T-helper 2 cell treated with Interferon-gamma antibody and Interleukin-4, amounts not matched to agents 5 μg/mL and 100 μg/mL, for 36 hours (primary cell): ENCODE results near the gene SOX12.

Source experiments
- DNase-seq: peaks from one replicate; pipeline ENCODE4 v3.0.0; 2021; ENCODE audit warnings: low spot score
- H3K27ac Mint-ChIP-seq: one replicate; pipeline ENCODE4 v1.8.0; 2021; ENCODE audit warnings: mild to moderate bottlenecking, mixed read lengths
- H3K27me3 Mint-ChIP-seq: one replicate; pipeline ENCODE4 v1.8.0; 2021; ENCODE audit warnings: low read depth, mixed read lengths
- H3K36me3 Mint-ChIP-seq: one replicate; pipeline ENCODE4 v1.8.0; 2021; ENCODE audit warnings: low read depth, mixed read lengths
- H3K4me1 Mint-ChIP-seq: one replicate; pipeline ENCODE4 v1.8.0; 2021; ENCODE audit warnings: low read depth, mixed read lengths
- H3K4me3 Mint-ChIP-seq: one replicate; pipeline ENCODE4 v1.8.0; 2022; ENCODE audit warnings: mild to moderate bottlenecking, moderate library complexity, mixed read lengths
- H3K9me3 Mint-ChIP-seq: one replicate; pipeline ENCODE4 v1.8.0; 2021; ENCODE audit warnings: mixed read lengths

Gene SOX12

DNA sequence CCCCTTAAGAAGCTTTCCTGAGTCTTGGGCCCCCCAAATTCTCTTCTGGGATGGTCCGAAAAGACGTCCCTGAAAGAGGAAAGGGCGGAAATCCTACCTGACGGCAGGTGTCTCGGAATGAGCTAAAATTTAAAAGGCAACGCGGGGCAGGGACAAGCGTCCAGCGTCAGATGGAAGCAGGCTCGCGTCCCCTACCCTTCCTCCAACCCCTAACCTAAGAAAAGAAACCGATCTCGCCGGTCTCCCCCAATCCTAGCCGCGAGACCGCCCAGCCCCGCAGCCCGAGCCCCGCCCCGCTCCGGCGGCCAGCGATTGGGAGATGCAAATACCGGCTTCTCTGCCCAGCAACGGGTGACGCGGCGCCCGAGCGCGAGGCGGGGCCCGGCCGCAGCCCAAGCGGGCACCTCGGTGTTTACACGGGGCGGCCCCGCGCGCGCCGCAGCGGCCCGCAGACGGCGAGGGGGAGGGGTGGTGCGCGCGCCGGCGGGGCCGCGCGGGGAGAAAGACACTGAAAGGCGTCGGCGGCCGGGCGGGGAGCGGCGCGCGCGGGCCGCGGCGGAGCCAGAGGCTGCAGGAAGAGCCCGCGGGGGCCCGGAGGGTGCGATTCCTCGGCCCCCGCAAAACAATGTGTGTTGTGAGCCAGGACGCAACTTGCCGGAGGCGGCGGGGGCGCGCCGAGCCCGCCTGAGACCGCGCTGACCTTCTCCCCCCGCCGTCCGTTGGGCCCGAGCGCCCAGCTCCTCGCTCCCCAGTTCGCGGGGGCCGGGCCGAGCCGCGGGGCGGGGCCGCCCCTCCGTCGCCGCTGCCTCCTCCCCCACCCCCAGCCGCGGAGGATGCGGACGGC, at the start of gene SOX12:
TSS of gene SOX12 (plus strand) at position 508 of the 844 bp plus-strand sequence. CDS start 373 bp downstream, outside the sequence.
- no peaks in the 10 kb centered on the region for H3K27me3 Mint-ChIP-seq
- H3K4me1 Mint-ChIP-seq = peaks cover 22% of the 10 kb centered on the region

DNA sequence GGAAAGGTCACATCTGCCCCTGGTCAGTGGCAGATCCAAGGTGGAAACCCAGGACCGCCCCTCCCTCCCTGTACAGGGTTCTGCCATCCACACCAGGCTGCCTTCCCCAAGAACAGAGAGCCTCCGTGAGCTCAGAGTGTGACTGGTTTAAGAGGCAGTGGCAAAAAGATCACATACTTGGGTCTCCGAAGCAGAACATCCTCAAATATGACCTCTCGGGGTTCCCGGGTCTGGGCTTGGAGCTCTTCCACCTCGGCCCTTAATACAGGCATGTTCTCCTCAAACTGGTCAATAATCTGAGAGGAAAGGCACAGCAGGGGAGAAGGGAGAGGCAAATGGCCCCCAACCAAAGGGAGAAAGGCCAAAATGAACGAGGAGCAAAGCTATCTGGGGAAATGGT, 49.6 kb upstream of the SOX12 start:
- Mint-ChIP-seq H3K27ac (no peak overlapping the region), H3K27me3 (no peaks in the 10 kb centered on the region), H3K4me3 (no peak overlapping the region), H3K4me1 (no peaks in the 10 kb centered on the region), H3K36me3 (peaks cover 9% of the 10 kb centered on the region), H3K9me3 (no peaks in the 10 kb centered on the region)
- no peak for DNase-seq

More for the DNA sequence above, at the start of gene SOX12:
- H3K9me3 Mint-ChIP-seq = no peaks in the 10 kb centered on the region
- DNase-seq = peak; percentile 97
- H3K4me3 Mint-ChIP-seq = peak within 1 kb of the TSS; percentile 94
- H3K27ac Mint-ChIP-seq = peak within 1 kb of the TSS; percentile 92
- H3K36me3 Mint-ChIP-seq = peaks cover 1% of the 10 kb centered on the region

DNA sequence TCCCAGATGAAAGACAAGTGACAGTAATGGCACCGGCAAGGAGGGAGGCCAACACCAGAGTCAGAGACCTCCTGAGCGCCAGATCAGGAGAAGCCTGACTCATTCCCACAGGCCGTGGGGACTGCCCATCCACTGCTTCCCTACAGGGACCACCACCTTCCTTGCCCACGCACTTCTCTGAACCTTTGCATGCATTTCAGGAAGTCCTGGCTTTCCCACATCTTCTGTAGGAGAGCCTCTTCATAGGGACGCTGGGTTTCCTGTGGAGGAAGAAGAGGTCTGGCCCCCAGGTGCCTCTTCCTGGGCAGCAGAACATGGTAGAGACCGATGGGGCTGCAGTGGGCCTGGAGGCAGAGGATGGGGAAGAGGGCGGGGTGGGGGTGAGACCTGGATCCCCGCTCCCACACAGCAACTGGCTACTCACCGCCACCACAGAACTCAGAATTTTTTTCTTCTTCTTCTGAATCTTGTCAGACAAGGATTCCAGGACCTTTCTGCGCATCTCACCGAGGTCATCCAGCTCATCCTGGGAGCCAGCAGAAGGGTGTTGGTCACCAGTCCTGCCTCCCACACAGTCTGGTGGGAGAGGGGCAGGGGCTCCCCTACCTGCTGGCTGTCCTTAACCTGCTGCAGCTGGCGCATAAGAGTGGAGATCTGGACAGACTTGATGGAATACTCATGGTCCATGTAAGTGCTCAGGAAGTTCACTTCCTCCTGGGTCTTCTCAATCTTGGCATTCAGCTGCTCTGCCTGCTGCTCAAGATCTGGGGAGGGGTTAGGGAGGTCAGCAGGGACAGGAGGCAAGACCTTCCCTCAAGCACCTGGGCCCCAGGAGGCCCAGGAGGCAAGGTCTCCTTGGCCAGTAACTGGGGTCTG, 48.5 kb upstream of the SOX12 start:
- no peaks in the 10 kb centered on the region for H3K4me1 Mint-ChIP-seq
- no peak overlapping the region for H3K4me3 Mint-ChIP-seq
- DNase-seq = no peak
- no peaks in the 10 kb centered on the region for H3K27me3 Mint-ChIP-seq
- no peak overlapping the region for H3K27ac Mint-ChIP-seq
- H3K36me3 Mint-ChIP-seq = peaks cover 9% of the 10 kb centered on the region
- no peaks in the 10 kb centered on the region for H3K9me3 Mint-ChIP-seq

DNA sequence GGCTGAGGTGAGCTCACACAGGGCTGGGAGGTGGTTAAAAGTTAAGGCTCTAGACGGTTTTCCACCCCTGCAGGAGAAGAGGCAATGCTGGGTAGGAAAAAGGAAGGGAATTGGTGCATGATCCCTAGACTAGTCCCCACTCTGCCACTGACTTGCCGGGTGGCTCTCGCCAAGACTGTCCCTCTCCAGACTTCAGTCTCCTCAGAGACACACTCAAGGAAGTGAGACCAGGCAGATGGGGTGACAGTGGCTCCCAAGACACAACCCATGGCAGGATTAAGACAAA, 47.9 kb upstream of the SOX12 start:
- Mint-ChIP-seq H3K4me1 (no peaks in the 10 kb centered on the region), H3K4me3 (no peak overlapping the region), H3K27ac (no peak overlapping the region), H3K9me3 (no peaks in the 10 kb centered on the region), H3K27me3 (no peaks in the 10 kb centered on the region), H3K36me3 (peaks cover 9% of the 10 kb centered on the region)
- DNase-seq = no peak

DNA sequence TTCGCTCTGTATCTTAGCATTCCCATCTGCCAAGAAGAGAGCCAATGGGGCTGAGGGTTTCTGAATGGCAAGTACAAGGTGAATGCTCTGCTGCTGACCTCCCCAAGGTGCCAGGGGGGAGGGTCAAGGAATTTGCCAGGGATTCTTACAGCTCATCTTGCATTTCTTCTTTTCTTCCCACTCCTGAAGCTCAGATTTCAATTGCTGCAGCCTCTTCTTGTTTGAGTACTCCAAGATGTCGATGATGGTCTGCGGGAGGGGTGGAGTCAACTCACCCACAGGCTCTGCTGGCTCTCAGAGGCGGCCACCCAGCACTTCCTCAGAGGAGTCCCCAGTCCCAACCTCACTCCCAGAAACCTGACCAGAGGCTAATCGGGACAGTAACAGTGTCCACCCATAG, 47.2 kb upstream of the SOX12 start:
- H3K9me3 Mint-ChIP-seq = no peaks in the 10 kb centered on the region
- DNase-seq = no peak
- peaks cover 9% of the 10 kb centered on the region for H3K36me3 Mint-ChIP-seq
- H3K27ac Mint-ChIP-seq = no peak overlapping the region
- H3K27me3 Mint-ChIP-seq = no peaks in the 10 kb centered on the region
- no peaks in the 10 kb centered on the region for H3K4me1 Mint-ChIP-seq
- H3K4me3 Mint-ChIP-seq = no peak overlapping the region

DNA sequence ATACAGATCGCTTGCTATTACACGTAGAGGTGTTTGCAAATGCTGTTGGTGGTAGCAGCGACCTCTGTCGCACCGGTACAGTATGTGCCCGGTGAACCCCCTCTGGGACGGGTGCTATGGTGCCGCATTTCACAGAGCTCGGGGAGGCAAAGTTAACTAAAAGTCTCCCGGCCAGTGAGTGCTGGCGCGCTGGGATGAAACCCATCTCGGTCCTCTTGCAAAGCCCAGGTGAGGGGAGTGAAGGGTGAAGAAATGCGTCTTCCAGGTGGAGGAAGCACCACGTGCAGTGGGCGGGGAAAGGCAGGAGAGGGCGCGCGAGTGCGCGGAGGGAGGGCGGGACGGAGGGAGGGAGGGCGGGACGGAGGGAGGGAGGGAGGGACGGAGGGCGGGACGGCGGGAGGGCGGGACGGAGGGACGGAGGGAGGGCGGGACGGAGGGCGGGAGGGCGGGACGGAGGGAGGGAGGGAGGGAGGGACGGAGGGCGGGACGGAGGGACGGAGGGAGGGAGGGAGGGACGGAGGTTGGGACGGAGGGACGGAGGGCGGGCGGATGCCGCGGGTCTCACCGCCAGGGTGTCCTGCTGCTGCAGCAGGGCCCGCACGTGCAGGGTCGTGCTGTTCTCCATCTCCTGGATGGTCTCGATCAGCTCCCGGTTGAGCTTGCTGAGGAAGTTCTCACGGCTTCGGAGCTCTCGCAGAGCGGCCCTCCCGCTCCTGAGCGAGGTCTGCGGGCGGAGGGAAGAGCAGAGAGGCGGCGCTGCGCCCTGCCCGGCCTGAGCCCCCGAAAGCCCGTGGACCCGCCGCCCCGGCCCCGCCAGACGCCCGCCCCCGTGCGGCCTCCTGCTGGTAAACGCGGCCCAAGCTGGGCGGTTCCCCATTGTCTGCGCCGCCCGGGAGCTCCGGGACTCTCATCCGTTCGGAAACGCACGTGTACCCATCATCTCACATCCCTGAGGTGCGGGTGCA, 46.5 kb upstream of the SOX12 start:
- Mint-ChIP-seq H3K27me3 (no peaks in the 10 kb centered on the region), H3K9me3 (no peaks in the 10 kb centered on the region), H3K4me3 (no peak overlapping the region), H3K36me3 (peaks cover 9% of the 10 kb centered on the region), H3K27ac (no peak overlapping the region), H3K4me1 (no peaks in the 10 kb centered on the region)
- no peak for DNase-seq

DNA sequence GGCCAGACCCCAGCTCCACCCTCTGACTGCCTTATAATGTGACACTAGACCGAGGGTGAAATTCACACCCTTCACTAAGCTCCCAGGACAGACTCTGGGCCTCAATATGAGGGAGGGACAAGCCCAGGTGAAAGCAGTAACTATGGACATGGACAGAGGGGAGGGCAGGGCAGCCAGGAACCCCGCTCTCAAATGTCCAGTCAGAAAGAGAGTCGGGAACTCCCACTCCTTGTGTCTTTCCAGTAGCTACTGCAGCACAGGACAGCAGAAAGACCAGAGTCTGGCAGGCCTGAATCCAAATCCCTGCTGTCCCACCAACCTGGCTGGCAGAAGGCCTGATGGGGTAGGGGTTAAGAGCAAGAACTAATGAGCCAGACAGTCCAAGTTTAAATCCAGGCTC, 41.2 kb upstream of the SOX12 start:
- no peak overlapping the region for H3K4me3 Mint-ChIP-seq
- no peak overlapping the region for H3K27ac Mint-ChIP-seq
- peaks cover 13% of the 10 kb centered on the region for H3K4me1 Mint-ChIP-seq
- no peaks in the 10 kb centered on the region for H3K27me3 Mint-ChIP-seq
- peaks cover 5% of the 10 kb centered on the region for H3K36me3 Mint-ChIP-seq
- no peaks in the 10 kb centered on the region for H3K9me3 Mint-ChIP-seq
- DNase-seq = no peak

DNA sequence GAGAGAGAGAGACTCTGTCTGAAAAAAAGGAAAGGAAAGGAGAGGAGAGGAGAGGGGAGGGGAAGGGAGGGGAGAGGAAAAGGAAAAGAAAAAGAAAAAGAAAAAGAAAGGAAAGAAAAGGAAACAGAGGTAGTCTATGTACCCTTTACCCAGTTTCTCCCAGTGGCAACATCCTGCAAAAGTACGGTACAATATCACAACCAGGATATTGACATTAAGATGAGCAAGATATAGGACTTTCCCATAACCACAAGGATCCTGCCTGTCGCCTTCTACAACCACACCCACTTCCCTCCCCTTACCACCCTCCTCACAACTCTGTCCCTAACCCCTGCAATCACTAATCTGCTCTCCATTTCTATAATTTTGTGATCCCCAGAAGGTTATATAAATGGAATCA, 38.8 kb upstream of the SOX12 start:
- Mint-ChIP-seq H3K36me3 (peaks cover 6% of the 10 kb centered on the region), H3K27me3 (no peaks in the 10 kb centered on the region), H3K27ac (no peak overlapping the region), H3K4me1 (peaks cover 19% of the 10 kb centered on the region), H3K9me3 (no peaks in the 10 kb centered on the region), H3K4me3 (no peak overlapping the region)
- DNase-seq = no peak

DNA sequence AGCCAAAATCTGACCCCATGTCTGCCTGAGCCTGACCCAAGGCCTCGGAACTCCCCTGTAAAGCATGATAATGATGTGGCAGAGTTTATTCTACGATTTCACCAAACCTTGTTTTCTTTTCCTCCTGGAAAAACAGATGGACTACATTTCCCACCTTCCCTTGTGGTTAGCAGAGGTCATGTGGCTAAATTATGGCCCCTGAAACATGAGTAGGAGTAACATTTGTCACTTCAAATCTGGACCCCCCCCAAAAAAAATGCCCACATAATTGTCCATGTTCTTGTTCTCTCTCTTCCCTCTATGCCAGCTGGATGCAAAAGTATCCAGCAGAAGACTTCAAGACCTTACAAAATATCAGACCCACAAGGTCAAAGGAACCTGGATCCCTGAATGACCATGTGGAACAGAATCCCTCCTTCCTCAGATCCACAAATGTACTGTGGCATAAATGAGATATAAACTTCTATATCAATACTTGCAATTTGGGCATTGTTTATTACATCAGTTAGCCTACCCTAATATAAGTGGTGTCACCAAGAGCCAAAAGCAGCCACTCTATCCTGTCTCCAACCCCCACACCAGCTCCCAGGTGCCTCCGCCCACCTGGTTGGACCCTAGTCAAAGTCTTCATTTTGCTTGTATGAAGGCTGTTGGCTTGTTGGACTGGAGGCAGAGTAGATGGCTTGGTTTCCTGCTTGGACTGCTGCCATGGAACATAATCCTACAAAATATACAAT, 36.2 kb upstream of the SOX12 start:
- no peak overlapping the region for H3K27ac Mint-ChIP-seq
- H3K4me3 Mint-ChIP-seq = no peak overlapping the region

DNA sequence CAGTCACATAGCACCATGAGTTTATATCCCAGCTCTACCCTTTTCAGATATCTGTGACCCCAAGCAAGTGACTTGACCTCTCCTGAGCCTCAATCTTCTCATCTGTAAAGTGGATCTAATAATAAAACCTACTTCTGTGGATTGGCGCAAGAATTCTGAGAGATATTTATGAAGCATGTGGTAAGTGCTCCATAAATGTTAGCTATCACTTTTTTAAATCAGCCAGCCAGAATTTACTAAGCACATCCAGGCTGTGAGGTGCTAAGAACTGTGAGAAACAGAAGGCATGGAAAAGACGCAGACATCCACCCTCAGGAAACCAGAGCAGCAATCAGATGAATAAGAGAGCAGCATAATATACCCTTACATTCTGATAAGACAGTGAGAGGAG, 35.7 kb upstream of the SOX12 start:
- H3K4me1 Mint-ChIP-seq = peaks cover 19% of the 10 kb centered on the region
- no peak overlapping the region for H3K27ac Mint-ChIP-seq
- DNase-seq = no peak
- H3K9me3 Mint-ChIP-seq = no peaks in the 10 kb centered on the region
- peaks cover 6% of the 10 kb centered on the region for H3K36me3 Mint-ChIP-seq
- no peaks in the 10 kb centered on the region for H3K27me3 Mint-ChIP-seq
- no peak overlapping the region for H3K4me3 Mint-ChIP-seq

More for the DNA sequence above, 36.2 kb upstream of the SOX12 start:
- peaks cover 19% of the 10 kb centered on the region for H3K4me1 Mint-ChIP-seq
- H3K36me3 Mint-ChIP-seq = peaks cover 6% of the 10 kb centered on the region
- no peaks in the 10 kb centered on the region for H3K9me3 Mint-ChIP-seq
- no peak for DNase-seq
- no peaks in the 10 kb centered on the region for H3K27me3 Mint-ChIP-seq

DNA sequence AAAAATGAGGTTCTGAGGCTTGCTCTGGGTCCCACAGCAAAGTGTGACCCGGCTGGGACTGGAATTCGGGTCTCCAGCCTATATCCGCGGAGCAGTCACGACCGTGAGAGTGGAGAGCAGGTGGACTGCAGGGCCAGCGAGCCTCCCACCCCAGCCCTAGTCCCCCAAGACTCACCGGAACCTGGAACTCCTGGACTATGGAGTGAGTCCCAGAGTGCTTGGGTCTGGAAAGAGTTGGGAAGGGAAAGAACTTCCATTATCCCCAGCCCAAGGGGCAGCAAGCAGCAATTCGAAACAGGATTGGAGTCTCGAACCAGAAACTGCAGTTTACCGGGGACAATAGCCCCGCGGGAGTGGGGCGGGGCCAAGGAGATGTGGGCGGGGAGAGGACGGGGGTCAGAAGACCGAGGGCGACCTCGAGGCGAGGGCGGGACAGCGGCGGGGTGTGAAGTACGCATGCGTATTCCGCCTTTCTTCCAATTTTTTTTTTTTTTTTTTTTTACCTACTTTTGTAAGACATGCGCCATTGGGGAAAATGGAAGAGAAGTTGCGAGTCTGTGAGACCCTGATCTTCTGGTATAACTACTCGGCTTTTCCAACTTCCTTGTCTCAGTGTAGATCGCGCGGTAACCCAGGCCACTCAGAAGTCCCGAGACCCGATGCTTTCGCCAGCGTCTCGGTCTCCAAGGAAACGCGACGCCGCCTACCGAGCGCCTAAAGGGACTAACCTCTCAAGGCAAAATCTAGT, 35.1 kb upstream of the SOX12 start, which contains the start of gene C20orf96:
TSS of gene C20orf96 (minus strand) at position 667 of the 748 bp plus-strand sequence. CDS start at position 527, 140 bp downstream.
- peak; percentile 84 for DNase-seq
- Mint-ChIP-seq H3K4me3 (no peak within 1 kb of the TSS), H3K27ac (no peak within 1 kb of the TSS), H3K36me3 (peaks cover 6% of the 10 kb centered on the region), H3K4me1 (peaks cover 19% of the 10 kb centered on the region), H3K9me3 (no peaks in the 10 kb centered on the region), H3K27me3 (no peaks in the 10 kb centered on the region)

DNA sequence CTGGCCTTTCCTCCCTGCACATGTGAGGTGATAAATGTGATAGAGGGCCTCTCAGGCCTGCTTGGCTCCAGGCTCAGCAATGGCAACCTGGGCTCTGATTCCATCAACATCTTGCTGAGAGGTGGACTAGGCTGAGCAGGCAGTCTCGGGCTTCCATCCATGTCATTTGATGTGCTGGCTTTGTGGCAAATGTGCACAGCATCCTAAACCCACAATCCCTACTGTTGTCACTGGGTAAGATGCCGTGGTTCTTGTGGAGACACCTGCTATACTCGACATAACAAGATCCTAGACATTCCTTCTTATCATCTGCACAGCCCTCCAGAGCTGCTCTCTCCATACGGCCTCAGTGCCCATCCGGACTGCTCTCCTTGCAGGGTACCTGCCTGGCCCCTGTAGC, 30.8 kb upstream of the SOX12 start:
- H3K27ac Mint-ChIP-seq = no peak overlapping the region
- H3K27me3 Mint-ChIP-seq = peaks cover 2% of the 10 kb centered on the region
- H3K9me3 Mint-ChIP-seq = no peaks in the 10 kb centered on the region
- H3K36me3 Mint-ChIP-seq = peaks cover 19% of the 10 kb centered on the region
- peaks cover 21% of the 10 kb centered on the region for H3K4me1 Mint-ChIP-seq
- H3K4me3 Mint-ChIP-seq = no peak overlapping the region
- no peak for DNase-seq
